Pancreas (tissue), 10 donors: ENCODE data around the gene DLG2. TPM values are rescaled to one million over a fixed set of nuclear protein-coding genes. Genes with fewer than 3 reads are reported as not detected.

ENCODE experiments used
- ATAC-seq, 4 donors: fragments of 200-7000 bp; cut with Tn5 transposase; one replicate each; pipeline versions ENCODE4 v1.8.0 to v1.9.1; 2020; ENCODE audit warnings: mild to moderate bottlenecking in 4 of 4, moderate library complexity in 4 of 4
- DNase-seq, 6 donors: peaks; one replicate each; pipeline ENCODE4 v3.0.0-alpha.2; 2020
- FAIRE-seq: peaks from 2 replicates; lab custom pipeline; 2012; peaks lifted over from hg19 to GRCh38; lab: Jason Lieb, UNC
- H3K27ac ChIP-seq, 4 donors: fragments of 200-600 bp; sonication (generic); 1 replicate in 3 of 4; 2 replicates in 1 of 4; pipeline versions ENCODE4 v1.5.0 to v1.8.0; 2020
- H3K27me3 ChIP-seq, 4 donors: fragments of 200-600 bp; one replicate each; pipeline ENCODE4 v1.8.0; 2021
- H3K36me3 ChIP-seq, 3 donors: fragments of 200-600 bp; sonication (generic) in 1 of 3; one replicate each; pipeline versions ENCODE4 v1.5.0 to v1.8.0; 2020 to 2021
- H3K4me1 ChIP-seq, 3 donors: fragments of 200-600 bp; one replicate each; pipeline ENCODE4 v1.8.0; 2021
- H3K4me3 ChIP-seq, 4 donors: fragments of 200-600 bp; sonication (generic) in 2 of 4; one replicate each; pipeline versions ENCODE4 v1.5.0 to v1.8.0; 2020 to 2021
- H3K9me3 ChIP-seq, 4 donors: fragments of 200-600 bp; one replicate each; pipeline ENCODE4 v1.8.0; 2021
- CTCF ChIP-seq, 4 donors: fragments of 200-600 bp; sonication (generic) in 3 of 4; IDR thresholded peaks; one replicate each; pipeline versions ENCODE4 v1.5.0 to v1.8.0; 2021; ENCODE audit warnings: antibody characterized with exemption in 4 of 4
- WGBS, 2 donors: extraction: QIAGEN DNeasy Blood & Tissue Kit; methylation state at CpG; one replicate each; pipeline ENCODE4 v1.1.7; 2013; 5-methylcytosine and 5-hydroxymethylcytosine counted together
- intact Hi-C, 3 donors: fragments of 100-400 bp; cut with DNase I; formaldehyde crosslinking; loops; one replicate each; pipeline versions ENCODE4 v1.11.1 to v1.14.2; 2022
- polyA plus RNA-seq, 2 donors: library from polyadenylated mRNA; stranded (reverse); fragments of 200-250 nt; gene quantifications; one replicate each; pipeline ENCODE4 v1.2.3, GENCODE V29; 2013
- total RNA-seq, 6 donors: library from RNA; stranded (reverse); fragmentation: NEBNext Ultra II Directional in 4 of 6; extraction: Animal tissue kit (Norgen Biotek cat#: 25700) in 4 of 6; gene quantifications; one replicate each; pipeline versions ENCODE4 v1.2.1 to v1.2.4, GENCODE V29; 2021 to 2023
- donor health status: healthy with polysubstance abuse.
- donor health status: DM: no; HTN: no; CAD: no; lungs with moderate emphysema.
- donor health status: DM: no; HTN: no; CAD: no.
- donor health status: control.
- donor health status: control.
- donor health status: Bipolar disorder and iron deficiency.
- donor health status: DM: yes; HTN: yes; CAD: no.
- donor health status: DM: no; HTN: no; CAD: no.
- donor health status: DM: no; HTN: no; CAD: no.
- donor health status: DM: yes; HTN: yes; CAD: no.

The DLG2 gene
- total and polyA plus RNA-seq, 8 donors: 1.2 to 5.4 (median 3.6) TPM

GRCh38 chr11:84035645-84036044, 1591.5 kb downstream of the DLG2 start:
- no peaks in the 10 kb centered on the region for H3K36me3 ChIP-seq
- H3K9me3 ChIP-seq: no peaks in the 10 kb centered on the region
- intact Hi-C loops: no loop called here
- no peak overlapping the region for H3K4me3 ChIP-seq
- no peaks in the 10 kb centered on the region for H3K27me3 ChIP-seq
- WGBS, 2 donors: 61 to 74% methylated on average over 2 of the region's 2 CpGs
- no peak for DNase-seq
- no peaks in the 10 kb centered on the region for H3K4me1 ChIP-seq
- H3K27ac ChIP-seq: no peak overlapping the region
- TF ChIP-seq CTCF (IDR thresholded peaks at IDR 0.05): no peak
- ATAC-seq: no peak
- FAIRE-seq: no peak

GRCh38 chr11:84034484-84034883, 1592.7 kb downstream of the DLG2 start:
- no peak overlapping the region for H3K4me3 ChIP-seq
- H3K9me3 ChIP-seq: no peaks in the 10 kb centered on the region
- DNase-seq (no peak), ATAC-seq (no peak), FAIRE-seq (no peak)
- intact Hi-C loops: no loop called here
- H3K27ac ChIP-seq: no peak overlapping the region
- no peaks in the 10 kb centered on the region for H3K27me3 ChIP-seq
- no peaks in the 10 kb centered on the region for H3K36me3 ChIP-seq
- no peaks in the 10 kb centered on the region for H3K4me1 ChIP-seq
- no peak for TF ChIP-seq CTCF (IDR thresholded peaks at IDR 0.05)

GRCh38 chr11:84024266-84024665, 1602.9 kb downstream of the DLG2 start:
- Histone ChIP-seq H3K36me3 (no peaks in the 10 kb centered on the region), H3K4me1 (no peaks in the 10 kb centered on the region), H3K4me3 (no peak overlapping the region), H3K27me3 (no peaks in the 10 kb centered on the region), H3K27ac (no peak overlapping the region), H3K9me3 (no peaks in the 10 kb centered on the region)
- intact Hi-C loops: no loop called here
- DNase-seq (no peak), ATAC-seq (no peak), FAIRE-seq (no peak)
- no peak for TF ChIP-seq CTCF (IDR thresholded peaks at IDR 0.05)
- 32 to 48% methylated on average over 1 of the region's 1 CpG for WGBS, 2 donors

- no peak for FAIRE-seq
- intact Hi-C loops: no loop called here
- TF ChIP-seq CTCF (IDR thresholded peaks at IDR 0.05): no peak
- no peak for DNase-seq
- H3K36me3 ChIP-seq: no peaks in the 10 kb centered on the region
- no peak for ATAC-seq
- no peak overlapping the region for H3K4me3 ChIP-seq
- no peak overlapping the region for H3K27ac ChIP-seq
- no peaks in the 10 kb centered on the region for H3K4me1 ChIP-seq
- H3K9me3 ChIP-seq: no peaks in the 10 kb centered on the region
- no peaks in the 10 kb centered on the region for H3K27me3 ChIP-seq
Measured at GRCh38 chr11:84022695-84023094, 1604.4 kb downstream of the DLG2 start.

GRCh38 chr11:84022201-84022600, 1604.9 kb downstream of the DLG2 start:
- TF ChIP-seq CTCF (IDR thresholded peaks at IDR 0.05): no peak
- H3K4me3 ChIP-seq: no peak overlapping the region
- no peaks in the 10 kb centered on the region for H3K9me3 ChIP-seq
- H3K27ac ChIP-seq: no peak overlapping the region
- ATAC-seq (no peak), DNase-seq (no peak), FAIRE-seq (no peak)
- no peaks in the 10 kb centered on the region for H3K27me3 ChIP-seq
- intact Hi-C loops: no loop called here
- 48 to 62% methylated on average over 1 of the region's 1 CpG for WGBS, 2 donors
- no peaks in the 10 kb centered on the region for H3K4me1 ChIP-seq
- H3K36me3 ChIP-seq: no peaks in the 10 kb centered on the region
